Stimulated activated CD4-positive, alpha-beta T cell treated with anti-CD3 and anti-CD28 coated beads, Interleukin-4, amount 100 ng/mL, for 48 hours (primary cell): Measurements from ENCODE around the gene SH3BGRL.
"Not testable (repeated sequence)": the region's sequence is repeated elsewhere in the genome, so short reads cannot be mapped to it uniquely, and the experiment has no call there.

Source experiments
- DNase-seq, 2 donors: peaks; one replicate each; pipeline ENCODE4 v3.0.0-alpha.2; 2020; ENCODE audit warnings: low read depth in 2 of 2

The SH3BGRL gene

GRCh38 chrX:81259714-81260395 is 58.0 kb downstream of the SH3BGRL start:
- no peak for DNase-seq

GRCh38 chrX:81261576-81261975 is 59.7 kb downstream of the SH3BGRL start:
- no peak for DNase-seq

- DNase-seq = no peak
Measured at GRCh38 chrX:81263059-81263458, 61.2 kb downstream of the SH3BGRL start.

GRCh38 chrX:81278616-81279015 is 76.7 kb downstream of the SH3BGRL start:
- no peak for DNase-seq

- no peak for DNase-seq
Measured at GRCh38 chrX:81280148-81280547, 78.2 kb downstream of the SH3BGRL start.

- DNase-seq = no peak
Measured at GRCh38 chrX:81286075-81286474, 84.2 kb downstream of the SH3BGRL start.

GRCh38 chrX:81286608-81287007 is 84.7 kb downstream of the SH3BGRL start:
- no peak for DNase-seq

GRCh38 chrX:81291996-81292395 is 90.1 kb downstream of the SH3BGRL start:
- no peak for DNase-seq

GRCh38 chrX:81294101-81294500 is 92.2 kb downstream of the SH3BGRL start:
- DNase-seq = no peak

- DNase-seq = no peak
Measured at GRCh38 chrX:81301877-81302276, 100.0 kb downstream of the SH3BGRL start.

GRCh38 chrX:81304563-81304962 is 102.7 kb downstream of the SH3BGRL start:
- DNase-seq = no peak

- no peak for DNase-seq
Measured at GRCh38 chrX:81305240-81305639, 103.3 kb downstream of the SH3BGRL start.

- no peak for DNase-seq
Measured at GRCh38 chrX:81308086-81308829, 106.4 kb downstream of the SH3BGRL start.

GRCh38 chrX:81316163-81316562 is 114.3 kb downstream of the SH3BGRL start:
- no peak for DNase-seq

GRCh38 chrX:81331653-81332052 is 129.8 kb downstream of the SH3BGRL start:
- DNase-seq = not testable (repeated sequence)

GRCh38 chrX:81336455-81337152 is 134.7 kb downstream of the SH3BGRL start:
- DNase-seq = no peak

- DNase-seq = no peak
Measured at GRCh38 chrX:81337805-81338204, 135.9 kb downstream of the SH3BGRL start.

GRCh38 chrX:81338924-81339323 is 137.0 kb downstream of the SH3BGRL start:
- DNase-seq = no peak

- DNase-seq = not testable (repeated sequence)
Measured at GRCh38 chrX:81345296-81345695, 143.4 kb downstream of the SH3BGRL start.
